ENCODE results near the gene PLK1. TPM values are rescaled to one million over a fixed set of nuclear protein-coding genes. Genes with fewer than 3 reads are reported as not detected.
"Not testable (repeated sequence)": the region's sequence is repeated elsewhere in the genome, so short reads cannot be mapped to it uniquely, and the experiment has no call there.

Gene PLK1
- total RNA-seq, 2 donors from 2014 or later: 76.7 to 118 TPM

DNA sequence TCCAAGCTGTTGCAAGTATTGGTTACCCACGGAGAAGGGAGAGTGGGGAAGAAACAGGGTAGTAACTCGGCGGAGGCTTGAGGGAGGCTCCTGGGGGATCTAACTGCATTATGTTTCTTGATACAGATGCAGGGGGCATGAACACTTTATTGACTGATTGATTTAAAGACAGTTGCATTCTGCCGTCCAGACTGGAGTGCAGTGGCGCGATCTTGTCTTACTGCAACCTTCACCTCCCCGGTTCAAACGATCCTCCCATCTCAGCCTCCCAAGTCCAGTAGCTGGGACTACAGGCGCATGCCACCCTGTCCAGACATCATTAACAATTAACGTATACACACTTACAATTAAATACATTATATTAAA, 49.4 kb downstream of the PLK1 start:
- Histone ChIP-seq H3K27ac (ENCODE audit: low read depth, low read length) (no peak overlapping the region), H3K27me3 (ENCODE audit: control insufficient read depth, insufficient read depth, low read length, poor library complexity, severe bottlenecking) (no peaks in the 10 kb centered on the region), H3K36me3 (ENCODE audit: control insufficient read depth, insufficient read depth, low read length) (no peaks in the 10 kb centered on the region), H3K9me3 (ENCODE audit: control insufficient read depth, low read length) (no peaks in the 10 kb centered on the region), H3K4me1 (ENCODE audit: control insufficient read depth, insufficient read depth, low read length) (no peaks in the 10 kb centered on the region), H3K4me3 (ENCODE audit: low read length) (no peak overlapping the region), H3K9ac (ENCODE audit: extremely low read depth, low read length, poor library complexity, severe bottlenecking) (no peak overlapping the region)
- no peak for DNase-seq
- WGBS, 2 experiments (ENCODE audit: insufficient coverage in 1 of 2, insufficient read length in 1 of 2): 62 to 63% methylated on average over 8 of the region's 10 CpGs
- H3K27me3 Mint-ChIP-seq (ENCODE audit: insufficient read depth): peaks cover 7% of the 10 kb centered on the region
- H3K27ac Mint-ChIP-seq: no peak overlapping the region
- no peaks in the 10 kb centered on the region for H3K4me1 Mint-ChIP-seq
- H3K4me3 Mint-ChIP-seq: no peak overlapping the region
- TF ChIP-seq, protein P1, sequence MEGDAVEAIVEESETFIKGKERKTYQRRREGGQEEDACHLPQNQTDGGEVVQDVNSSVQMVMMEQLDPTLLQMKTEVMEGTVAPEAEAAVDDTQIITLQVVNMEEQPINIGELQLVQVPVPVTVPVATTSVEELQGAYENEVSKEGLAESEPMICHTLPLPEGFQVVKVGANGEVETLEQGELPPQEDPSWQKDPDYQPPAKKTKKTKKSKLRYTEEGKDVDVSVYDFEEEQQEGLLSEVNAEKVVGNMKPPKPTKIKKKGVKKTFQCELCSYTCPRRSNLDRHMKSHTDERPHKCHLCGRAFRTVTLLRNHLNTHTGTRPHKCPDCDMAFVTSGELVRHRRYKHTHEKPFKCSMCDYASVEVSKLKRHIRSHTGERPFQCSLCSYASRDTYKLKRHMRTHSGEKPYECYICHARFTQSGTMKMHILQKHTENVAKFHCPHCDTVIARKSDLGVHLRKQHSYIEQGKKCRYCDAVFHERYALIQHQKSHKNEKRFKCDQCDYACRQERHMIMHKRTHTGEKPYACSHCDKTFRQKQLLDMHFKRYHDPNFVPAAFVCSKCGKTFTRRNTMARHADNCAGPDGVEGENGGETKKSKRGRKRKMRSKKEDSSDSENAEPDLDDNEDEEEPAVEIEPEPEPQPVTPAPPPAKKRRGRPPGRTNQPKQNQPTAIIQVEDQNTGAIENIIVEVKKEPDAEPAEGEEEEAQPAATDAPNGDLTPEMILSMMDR (conservative IDR thresholded peaks at IDR 0.05): peak; percentile 4
- no peaks in the 10 kb centered on the region for H3K36me3 Mint-ChIP-seq (ENCODE audit: low read depth)
- peaks cover 14% of the 10 kb centered on the region for H3K9me3 Mint-ChIP-seq

GRCh38 chr16:23729503-23730424, 51.1 kb downstream of the PLK1 start:
- Histone ChIP-seq H3K27ac (ENCODE audit: low read depth, low read length) (no peak overlapping the region), H3K9me3 (ENCODE audit: control insufficient read depth, low read length) (no peaks in the 10 kb centered on the region), H3K27me3 (ENCODE audit: control insufficient read depth, insufficient read depth, low read length, poor library complexity, severe bottlenecking) (no peaks in the 10 kb centered on the region), H3K9ac (ENCODE audit: extremely low read depth, low read length, poor library complexity, severe bottlenecking) (no peak overlapping the region), H3K4me3 (ENCODE audit: low read length) (no peak overlapping the region), H3K4me1 (ENCODE audit: control insufficient read depth, insufficient read depth, low read length) (no peaks in the 10 kb centered on the region), H3K36me3 (ENCODE audit: control insufficient read depth, insufficient read depth, low read length) (no peaks in the 10 kb centered on the region)
- Mint-ChIP-seq H3K4me3 (no peak overlapping the region), H3K27me3 (ENCODE audit: insufficient read depth) (peaks cover 8% of the 10 kb centered on the region), H3K36me3 (ENCODE audit: low read depth) (no peaks in the 10 kb centered on the region), H3K27ac (no peak overlapping the region), H3K9me3 (peaks cover 1% of the 10 kb centered on the region), H3K4me1 (no peaks in the 10 kb centered on the region)
- 87 to 90% methylated on average over 6 to 12 of the region's 12 CpGs for WGBS, 2 experiments (ENCODE audit: insufficient coverage in 1 of 2, insufficient read length in 1 of 2)
- DNase-seq: peak; percentile 78
- TF ChIP-seq, protein P1 (conservative IDR thresholded peaks at IDR 0.05): no peak

DNA sequence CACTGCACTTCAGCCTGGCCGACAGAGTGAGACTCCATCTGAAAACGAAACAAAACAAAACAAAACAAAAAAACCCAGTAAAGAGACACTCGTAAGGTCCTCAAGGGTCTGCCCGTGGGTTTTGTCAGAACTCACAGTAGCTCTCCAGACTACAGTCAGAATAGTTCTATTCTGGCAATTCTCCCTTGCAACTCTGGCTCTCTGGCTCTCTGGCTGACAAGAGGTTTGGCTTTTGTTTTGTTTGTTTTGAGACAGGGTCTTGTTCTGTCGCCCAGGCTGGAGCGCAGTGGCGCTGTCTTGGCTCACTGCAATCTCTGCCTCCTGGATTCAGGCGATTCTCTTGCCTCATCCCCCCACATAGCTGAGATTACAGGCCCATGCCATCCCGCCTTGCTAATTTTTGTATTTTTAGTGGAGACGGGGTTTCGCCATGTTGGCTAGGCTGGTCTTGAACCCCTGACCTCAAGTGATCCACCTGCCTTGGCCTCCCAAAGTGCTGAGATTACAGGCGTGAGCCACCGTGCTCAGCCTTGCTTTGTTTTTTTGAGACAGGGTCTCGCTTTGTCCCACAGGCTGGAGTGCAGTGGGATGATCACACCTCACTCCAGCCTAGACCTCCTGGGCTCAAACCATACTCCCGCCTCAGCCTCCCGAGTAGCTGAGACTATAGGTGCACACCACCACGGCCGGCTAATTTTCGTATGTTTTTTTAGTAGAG, 55.6 kb downstream of the PLK1 start:
- H3K4me1 Mint-ChIP-seq: no peaks in the 10 kb centered on the region
- H3K4me3 Mint-ChIP-seq: no peak overlapping the region
- Histone ChIP-seq H3K9ac (ENCODE audit: extremely low read depth, low read length, poor library complexity, severe bottlenecking) (no peak overlapping the region), H3K27me3 (ENCODE audit: control insufficient read depth, insufficient read depth, low read length, poor library complexity, severe bottlenecking) (no peaks in the 10 kb centered on the region), H3K9me3 (ENCODE audit: control insufficient read depth, low read length) (no peaks in the 10 kb centered on the region), H3K27ac (ENCODE audit: low read depth, low read length) (no peak overlapping the region), H3K4me3 (ENCODE audit: low read length) (no peak overlapping the region), H3K36me3 (ENCODE audit: control insufficient read depth, insufficient read depth, low read length) (no peaks in the 10 kb centered on the region), H3K4me1 (ENCODE audit: control insufficient read depth, insufficient read depth, low read length) (no peaks in the 10 kb centered on the region)
- H3K9me3 Mint-ChIP-seq: no peaks in the 10 kb centered on the region
- TF ChIP-seq, protein P1 (conservative IDR thresholded peaks at IDR 0.05): no peak
- H3K36me3 Mint-ChIP-seq (ENCODE audit: low read depth): no peaks in the 10 kb centered on the region
- 91 to 93% methylated on average over 16 to 19 of the region's 19 CpGs for WGBS, 2 experiments (ENCODE audit: insufficient coverage in 1 of 2, insufficient read length in 1 of 2)
- no peak for DNase-seq
- H3K27ac Mint-ChIP-seq: no peak overlapping the region
- peaks cover 10% of the 10 kb centered on the region for H3K27me3 Mint-ChIP-seq (ENCODE audit: insufficient read depth)

- H3K36me3 Mint-ChIP-seq (ENCODE audit: low read depth); H3K9ac ChIP-seq (ENCODE audit: extremely low read depth, low read length, poor library complexity, severe bottlenecking); H3K27ac ChIP-seq (ENCODE audit: low read depth, low read length); H3K4me1 Mint-ChIP-seq; DNase-seq; H3K4me3 ChIP-seq (ENCODE audit: low read length); H3K36me3 ChIP-seq (ENCODE audit: control insufficient read depth, insufficient read depth, low read length); H3K4me3 Mint-ChIP-seq; H3K4me1 ChIP-seq (ENCODE audit: control insufficient read depth, insufficient read depth, low read length); H3K9me3 ChIP-seq (ENCODE audit: control insufficient read depth, low read length); H3K27me3 ChIP-seq (ENCODE audit: control insufficient read depth, insufficient read depth, low read length, poor library complexity, severe bottlenecking); H3K9me3 Mint-ChIP-seq; H3K27ac Mint-ChIP-seq: not testable (repeated sequence)
- 67% methylated on average over 1 of the region's 1 CpG; no CpG with 5 or more reads in 1 of the 2 experiments for WGBS, 2 experiments (ENCODE audit: insufficient coverage in 1 of 2, insufficient read length in 1 of 2)
- H3K27me3 Mint-ChIP-seq (ENCODE audit: insufficient read depth): peaks cover 13% of the 10 kb centered on the region
Observed at GRCh38 chr16:23737423-23738028, 58.8 kb downstream of the PLK1 start.
